ENCODE data around the gene CORO6. TPM values are rescaled to one million over a fixed set of nuclear protein-coding genes. Genes with fewer than 3 reads are reported as not detected.

CORO6 gene
- total and polyA plus RNA-seq, 2 donors (not counting 1 experiment from before 2014, with no cell fraction given): 1.4 to 4.0 TPM

GRCh38 chr17:29588562-29589411, 33.9 kb downstream of the CORO6 start:
- H3K27me3 ChIP-seq (replicated peaks in 1 of 4; ENCODE audit: control extremely low read depth in 1 of 4, control insufficient read depth in 3 of 4, insufficient read depth in 4 of 4, low read length in 3 of 4): peaks cover 0 to under 1% (median 0%) of the 10 kb centered on the region in 4 experiments
- under 1% methylated on average over 72 of the region's 72 CpGs for WGBS (ENCODE audit: insufficient coverage)
- DNase-seq (peak; percentile 63), ATAC-seq (ENCODE audit: low read depth) (peak; percentile 5)
- peak overlapping the region; percentile 79 for H3K9ac ChIP-seq (ENCODE audit: low read length)
- H3K9me3 ChIP-seq (ENCODE audit: control extremely low read depth in 1 of 3, control insufficient read depth in 2 of 3, insufficient read depth in 1 of 3, low read length in 2 of 3): peaks cover 0 to 2% (median 0%) of the 10 kb centered on the region in 3 donors
- no peaks in the 10 kb centered on the region for H3K9me3 Mint-ChIP-seq (ENCODE audit: insufficient read depth)
- H3K79me2 ChIP-seq (ENCODE audit: control insufficient read depth, insufficient read depth, low read length): peaks cover 58% of the 10 kb centered on the region
- H3K4me2 ChIP-seq (replicated peaks; ENCODE audit: low read depth, low read length, poor library complexity, severe bottlenecking): peak overlapping the region; percentile 82
- H3K27ac ChIP-seq (ENCODE audit: low read length in 2 of 2): no peak overlapping the region
- POLR2A ChIA-PET: interaction anchor here (0.8 to 1.1 kb wide), 3 partner anchors 9 to 173 kb away, joined by 3 read pairs; no protein-coding TSS in a partner anchor
- H3K27me3 Mint-ChIP-seq: no peaks in the 10 kb centered on the region
- H4K20me1 ChIP-seq (ENCODE audit: control insufficient read depth, insufficient read depth, low read length, poor library complexity, severe bottlenecking): peaks cover 37% of the 10 kb centered on the region
- H3K27ac Mint-ChIP-seq: peak overlapping the region; percentile 75
- H2AFZ ChIP-seq (ENCODE audit: insufficient read depth, low read depth, low read length, poor library complexity, severe bottlenecking): peak overlapping the region; percentile 76
- TF ChIP-seq EZH2 (IDR thresholded peaks at IDR 0.05; ENCODE audit: borderline replicate concordance, insufficient read depth, low read depth, low read length, poor library complexity, severe bottlenecking): no peak
- no peak for TF ChIP-seq CTCF (IDR thresholded peaks at IDR 0.05)
- CTCF ChIA-PET: interaction anchor here (0.7 to 24.3 kb wide), 9 partner anchors 8 to 343 kb away, joined by 3 to 336 read pairs (median 4); no protein-coding TSS in a partner anchor
- H3K4me3 Mint-ChIP-seq: peak overlapping the region; percentile 91
- intact Hi-C loops (cut with micrococcal nuclease): loop anchor here (1.0 to 2.0 kb wide), 2 partner anchors 20 to 528 kb away; partner anchors contain the start of genes NSRP1 and TP53I13
- H3K4me3 ChIP-seq (ENCODE audit: control extremely low read depth in 1 of 5, extremely low read depth in 1 of 5, insufficient read depth in 1 of 5, low read depth in 2 of 5, low read length in 4 of 5): peak overlapping the region; percentile 8 to 79 (median 69)
- no peaks in the 10 kb centered on the region for H3K36me3 ChIP-seq (replicated peaks in 1 of 2; ENCODE audit: control extremely low read depth in 1 of 2, control insufficient read depth in 1 of 2, extremely low read depth in 1 of 2, insufficient read depth in 2 of 2, low read length in 1 of 2)
- H3K4me1 ChIP-seq (ENCODE audit: control insufficient read depth in 2 of 2, insufficient read depth in 2 of 2, low read length in 2 of 2): peaks cover 65 to 76% of the 10 kb centered on the region in 2 donors
- peaks cover 73% of the 10 kb centered on the region for H3K4me1 Mint-ChIP-seq
